LNCaP clone FGC (cell line): Measurements from ENCODE around the gene SLIRP.
A peak's percentile ranks its signal among the peaks of the same experiment; 100 is the strongest.
"Not testable (repeated sequence)": the region's sequence is repeated elsewhere in the genome, so short reads cannot be mapped to it uniquely, and the experiment has no call there.

Experiments
- DNase-seq: peaks from one replicate; pipeline ENCODE4 v3.0.0-alpha.2; 2011; ENCODE audit warnings: low read depth
- H3K4me3 ChIP-seq: 2 replicates; pipeline ENCODE4 v1.5.1; 2011; ENCODE audit warnings: mild to moderate bottlenecking, low read depth, low read length, control low read depth
- CTCF ChIP-seq: IDR thresholded peaks from 2 replicates; pipeline ENCODE4 v1.5.1; 2012; ENCODE audit warnings: mild to moderate bottlenecking; ENCODE audit not compliant: control insufficient read depth, insufficient read depth; ENCODE audit errors: extremely low read depth

Gene SLIRP

GRCh38 chr14:77738559-77739250 is 30.8 kb downstream of the SLIRP start:
- TF ChIP-seq CTCF = no peak
- no peak for DNase-seq
- no peak overlapping the region for H3K4me3 ChIP-seq

- no peak for DNase-seq
- H3K4me3 ChIP-seq = no peak overlapping the region
- TF ChIP-seq CTCF = no peak
These were observed 33.5 kb downstream of the SLIRP start for GRCh38 chr14:77741438-77741837.

- DNase-seq = peak; percentile 63
- no peak overlapping the region for H3K4me3 ChIP-seq
- TF ChIP-seq CTCF = no peak
These were observed 38.3 kb downstream of the SLIRP start for GRCh38 chr14:77746064-77746702.

- H3K4me3 ChIP-seq, DNase-seq: not testable (repeated sequence)
These were observed 39.5 kb downstream of the SLIRP start for GRCh38 chr14:77747425-77747824.

GRCh38 chr14:77752266-77752665 is 44.4 kb downstream of the SLIRP start:
- DNase-seq = no peak
- H3K4me3 ChIP-seq = no peak overlapping the region
- TF ChIP-seq CTCF = no peak

- no peak for TF ChIP-seq CTCF
- DNase-seq = no peak
These were observed 45.1 kb downstream of the SLIRP start for GRCh38 chr14:77752799-77753516.

GRCh38 chr14:77760381-77761204 is 52.7 kb downstream of the SLIRP start, which contains the start of gene SNW1:
SNW1 (minus strand) TSS chr14:77761156; CDS start chr14:77761127, 29 bp downstream.
- DNase-seq = no peak
- peak within 1 kb of the TSS; percentile 85 for H3K4me3 ChIP-seq

More at GRCh38 chr14:77752799-77753516, 45.1 kb downstream of the SLIRP start:
- no peak overlapping the region for H3K4me3 ChIP-seq

More at GRCh38 chr14:77760381-77761204, 52.7 kb downstream of the SLIRP start, which contains the start of gene SNW1:
- TF ChIP-seq CTCF = no peak
